Liver (tissue), 9 donors: ENCODE data around the gene JAKMIP2. TPM values are rescaled to one million over a fixed set of nuclear protein-coding genes. Genes with fewer than 3 reads are reported as not detected.
A peak's percentile ranks its signal among the peaks of the same experiment; 100 is the strongest.
"Not testable (repeated sequence)": the region's sequence is repeated elsewhere in the genome, so short reads cannot be mapped to it uniquely, and the experiment has no call there.

ENCODE experiments used
- DNase-seq: peaks from one replicate; pipeline ENCODE4 v3.0.0-alpha.2; 2017; ENCODE audit warnings: low spot score
- H3K27ac ChIP-seq, 2 donors: one replicate each; pipeline ENCODE4 v1.7.0; 2013; ENCODE audit warnings: inconsistent platforms in 2 of 2, low read length in 2 of 2, control low read depth in 1 of 2, low read depth in 1 of 2, mild to moderate bottlenecking in 1 of 2
- H3K27me3 ChIP-seq, 4 donors: one replicate each; pipeline versions ENCODE4 v1.6.1 to v1.7.0; 2013; ENCODE audit warnings: low read length in 3 of 4, inconsistent platforms in 1 of 4, mild to moderate bottlenecking in 1 of 4, moderate library complexity in 1 of 4; ENCODE audit not compliant: control insufficient read depth in 4 of 4, insufficient read depth in 4 of 4
- H3K36me3 ChIP-seq, 4 donors: one replicate each; pipeline versions ENCODE4 v1.6.1 to v1.7.0; 2013; ENCODE audit warnings: low read length in 3 of 4, mild to moderate bottlenecking in 3 of 4, low read depth in 1 of 4, moderate library complexity in 1 of 4; ENCODE audit not compliant: control insufficient read depth in 4 of 4, insufficient read depth in 3 of 4
- H3K4me1 ChIP-seq, 4 donors: one replicate each; pipeline versions ENCODE4 v1.6.1 to v1.7.0; 2013; ENCODE audit warnings: low read length in 3 of 4, mild to moderate bottlenecking in 3 of 4, moderate library complexity in 1 of 4; ENCODE audit not compliant: control insufficient read depth in 4 of 4, insufficient read depth in 4 of 4
- H3K4me3 ChIP-seq, 3 donors: one replicate each; pipeline versions ENCODE4 v1.6.1 to v1.7.0; 2013; ENCODE audit warnings: low read length in 3 of 3, control low read depth in 1 of 3, low read depth in 1 of 3, mild to moderate bottlenecking in 1 of 3
- H3K9ac ChIP-seq, 2 donors: one replicate each; pipeline ENCODE4 v1.7.0; 2013; ENCODE audit warnings: low read length in 2 of 2, mild to moderate bottlenecking in 2 of 2, moderate library complexity in 2 of 2, control low read depth in 1 of 2, low read depth in 1 of 2
- H3K9me3 ChIP-seq, 4 donors: one replicate each; pipeline versions ENCODE4 v1.6.1 to v1.7.0; 2013; ENCODE audit warnings: low read length in 3 of 4; ENCODE audit not compliant: control insufficient read depth in 4 of 4
- ATF3 ChIP-seq: IDR thresholded peaks from 2 replicates; pipeline ENCODE4 v1.6.1; 2016; ENCODE audit warnings: antibody characterized with exemption
- CTCF ChIP-seq: fragments of 150-350 bp; IDR thresholded peaks from 2 replicates; pipeline ENCODE4 v1.5.1; 2017; ENCODE audit warnings: improper control_type of control experiment, low read depth, low read length; ENCODE audit not compliant: missing input control
- EGR1 ChIP-seq, 2 donors: IDR thresholded peaks; 2 replicates each; pipeline ENCODE4 v1.6.1; 2016 to 2018; ENCODE audit warnings: antibody characterized with exemption in 2 of 2, low read depth in 2 of 2
- FOXA1 ChIP-seq: IDR thresholded peaks from 2 replicates; pipeline ENCODE4 v1.6.1; 2016; ENCODE audit warnings: antibody characterized with exemption
- FOXA2 ChIP-seq: IDR thresholded peaks from 2 replicates; pipeline ENCODE4 v1.6.1; 2016; ENCODE audit warnings: antibody characterized with exemption
- GABPA ChIP-seq, 2 donors: IDR thresholded peaks in 1 of 2; conservative IDR thresholded peaks in 1 of 2; 2 replicates each; pipeline ENCODE4 v1.6.1; 2016; ENCODE audit warnings: antibody characterized with exemption in 2 of 2, mild to moderate bottlenecking in 1 of 2, moderate library complexity in 1 of 2
- HNF4A ChIP-seq, 2 donors: conservative IDR thresholded peaks; 2 replicates each; pipeline ENCODE4 v1.6.1; 2016; ENCODE audit warnings: antibody characterized with exemption in 2 of 2, mild to moderate bottlenecking in 2 of 2
- HNF4G ChIP-seq: IDR thresholded peaks from 2 replicates; pipeline ENCODE4 v1.6.1; 2016; ENCODE audit warnings: antibody characterized with exemption
- JUND ChIP-seq, 2 donors: IDR thresholded peaks; 2 replicates each; pipeline ENCODE4 v1.6.1; 2016; ENCODE audit warnings: antibody characterized with exemption in 2 of 2
- MAX ChIP-seq: IDR thresholded peaks from 2 replicates; pipeline ENCODE4 v1.6.1; 2016; ENCODE audit warnings: antibody characterized with exemption
- NR2F2 ChIP-seq: IDR thresholded peaks from 2 replicates; pipeline ENCODE4 v1.6.1; 2016; ENCODE audit warnings: antibody characterized with exemption
- RAD21 ChIP-seq, 2 donors: IDR thresholded peaks; 2 replicates each; pipeline ENCODE4 v1.6.1; 2016; ENCODE audit warnings: antibody characterized with exemption in 2 of 2, mild to moderate bottlenecking in 2 of 2
- REST ChIP-seq: IDR thresholded peaks from 2 replicates; pipeline ENCODE4 v1.6.1; 2016; ENCODE audit warnings: antibody characterized with exemption, mild to moderate bottlenecking
- RXRA ChIP-seq, 2 donors: IDR thresholded peaks; 2 replicates each; pipeline ENCODE4 v1.6.1; 2017 to 2018; ENCODE audit warnings: antibody characterized with exemption in 2 of 2, mild to moderate bottlenecking in 1 of 2
- SP1 ChIP-seq: IDR thresholded peaks from 2 replicates; pipeline ENCODE4 v1.6.1; 2018; ENCODE audit warnings: antibody characterized with exemption, mild to moderate bottlenecking
- TAF1 ChIP-seq: conservative IDR thresholded peaks from 2 replicates; pipeline ENCODE4 v1.6.1; 2016; ENCODE audit warnings: antibody characterized with exemption, mild to moderate bottlenecking
- YY1 ChIP-seq: IDR thresholded peaks from 2 replicates; pipeline ENCODE4 v1.6.1; 2016; ENCODE audit warnings: antibody characterized with exemption, mild to moderate bottlenecking
- ZBTB33 ChIP-seq: IDR thresholded peaks from 2 replicates; pipeline ENCODE4 v1.6.1; 2016; ENCODE audit warnings: antibody characterized with exemption
- WGBS: extraction: QIAGEN DNeasy Blood & Tissue Kit; methylation state at CpG from one replicate; pipeline ENCODE4 v1.1.7; 2013; 5-methylcytosine and 5-hydroxymethylcytosine counted together
- polyA plus RNA-seq, 2 donors: library from polyadenylated mRNA; stranded (reverse) in 1 of 2; unstranded in 1 of 2; fragments of 200-250 nt in 1 of 2; fragments of >200 nt in 1 of 2; fragmentation: Nextera tagmentation in 1 of 2; extraction: Ambion mirVana in 1 of 2; gene quantifications; one replicate each; pipeline versions ENCODE4 v1.2.1 to v1.2.3, GENCODE V29; 2013 to 2015
- total RNA-seq, 2 donors: library from RNA; depleted of rRNA; stranded (reverse); fragments of >200 nt; gene quantifications; one replicate each; pipeline ENCODE4 v1.2.3, GENCODE V29; 2014
- donor health status: healthy.
- donor health status: healthy.
- donor health status: healthy.
- donor health status: healthy.
- donor health status: healthy.

JAKMIP2 gene
- total and polyA plus RNA-seq, 4 donors = 0.06 to 0.38 (median 0.24) TPM

GRCh38 chr5:147803926-147804325, 21.4 kb upstream of the JAKMIP2 start (continued):
- TF ChIP-seq FOXA2 = no peak
- no peak for TF ChIP-seq CTCF
- TF ChIP-seq TAF1 = no peak
- TF ChIP-seq SP1 = no peak
- no peak for TF ChIP-seq HNF4G

GRCh38 chr5:147803161-147803560, 20.6 kb upstream of the JAKMIP2 start:
- not testable (repeated sequence) for H3K9me3 ChIP-seq, H3K9ac ChIP-seq, H3K27ac ChIP-seq, H3K27me3 ChIP-seq, DNase-seq, H3K36me3 ChIP-seq, H3K4me3 ChIP-seq
- peaks cover 0 to 30% (median 15%) of the 10 kb centered on the region in 4 donors for H3K4me1 ChIP-seq
- WGBS = 83% methylated on average over 3 of the region's 3 CpGs

GRCh38 chr5:147801461-147801860, 18.9 kb upstream of the JAKMIP2 start:
- no peaks in the 10 kb centered on the region for H3K27me3 ChIP-seq
- H3K4me3 ChIP-seq = no peak overlapping the region
- no peaks in the 10 kb centered on the region for H3K9me3 ChIP-seq
- no peak overlapping the region for H3K27ac ChIP-seq
- peaks cover 0 to 30% (median 15%) of the 10 kb centered on the region in 4 donors for H3K4me1 ChIP-seq
- DNase-seq = no peak
- 47% methylated on average over 1 of the region's 1 CpG for WGBS
- TF ChIP-seq ZBTB33 (peak; percentile 46), ATF3 (no peak), JUND (IDR thresholded peaks at IDR 0.05) (peak; percentile 30 to 82), TAF1 (no peak), FOXA1 (peak; percentile 82), GABPA (IDR thresholded peaks at IDR 0.05 in 1 of 2, conservative IDR thresholded peaks at IDR 0.05 in 1 of 2) (peak in 1 of 2 donors; percentile 36), CTCF (no peak), HNF4G (peak; percentile 52), REST (peak; percentile 49), RXRA (IDR thresholded peaks at IDR 0.05) (peak; percentile 86 to 97), FOXA2 (peak; percentile 83), HNF4A (conservative IDR thresholded peaks at IDR 0.05) (peak; percentile 82 to 91), EGR1 (IDR thresholded peaks at IDR 0.05; ENCODE audit: low read depth in 2 of 2) (peak in 1 of 2 donors; percentile 32), NR2F2 (peak; percentile 95), RAD21 (IDR thresholded peaks at IDR 0.05) (peak; percentile 19 to 33), MAX (peak; percentile 68), SP1 (peak; percentile 65), YY1 (peak; percentile 55)
- no peaks in the 10 kb centered on the region for H3K36me3 ChIP-seq
- H3K9ac ChIP-seq = no peak overlapping the region
